ENCODE measurements around the gene KRT14.

The KRT14 gene

DNA sequence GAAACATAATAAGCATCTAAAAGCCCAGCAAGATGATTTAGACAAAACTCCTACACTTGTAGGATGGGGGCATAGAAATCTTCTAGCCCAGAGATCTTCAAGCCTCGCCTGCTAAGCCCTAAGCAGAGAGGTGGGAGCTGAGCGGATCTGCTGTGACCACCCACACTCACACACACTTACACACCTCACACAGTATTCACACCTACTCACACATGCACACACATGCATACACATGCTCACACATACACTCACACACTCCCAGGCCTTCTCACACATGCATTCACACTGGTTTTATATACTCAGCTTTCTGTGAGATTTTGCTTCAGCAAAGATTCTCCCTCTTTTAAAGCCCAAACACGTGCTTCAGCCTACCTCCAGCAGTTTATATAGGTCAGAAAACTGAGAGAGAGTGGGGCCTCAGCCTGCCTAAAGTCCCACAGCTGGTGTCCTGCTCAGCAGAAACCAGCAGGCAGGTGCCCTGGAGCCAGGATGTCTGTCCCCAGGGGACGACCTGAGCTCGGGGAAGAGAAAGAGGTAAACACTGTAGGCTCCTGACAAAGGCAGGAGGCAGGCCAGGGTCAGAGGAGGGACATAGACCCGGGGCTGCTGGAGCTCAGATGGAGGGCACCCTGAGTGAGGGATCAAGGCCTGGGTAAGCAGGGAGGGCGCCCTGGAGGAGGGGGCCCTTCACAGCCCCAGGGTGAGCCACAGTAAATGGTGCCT lies 46.6 kb downstream of the KRT14 start:
- Histone ChIP-seq H3K36me3 (ENCODE audit: control insufficient read depth in 5 of 5, insufficient read depth in 5 of 5, low read length in 5 of 5) (no peaks in the 10 kb centered on the region), H3K9me3 (ENCODE audit: control insufficient read depth in 5 of 5, low read length in 5 of 5) (no peaks in the 10 kb centered on the region), H3K27me3 (ENCODE audit: control insufficient read depth in 5 of 5, insufficient read depth in 4 of 5, low read length in 5 of 5) (peaks cover 2 to 13% (median 8%) of the 10 kb centered on the region in 5 donors), H3K9ac (ENCODE audit: low read length in 5 of 5) (no peak overlapping the region), H3K4me1 (ENCODE audit: control insufficient read depth in 5 of 5, insufficient read depth in 5 of 5, low read length in 5 of 5) (peaks cover 0 to 3% (median 0%) of the 10 kb centered on the region in 5 donors), H3K4me3 (ENCODE audit: low read depth in 1 of 5, low read length in 5 of 5) (no peak overlapping the region), H3K27ac (ENCODE audit: low read depth, low read length) (no peak overlapping the region)

DNA sequence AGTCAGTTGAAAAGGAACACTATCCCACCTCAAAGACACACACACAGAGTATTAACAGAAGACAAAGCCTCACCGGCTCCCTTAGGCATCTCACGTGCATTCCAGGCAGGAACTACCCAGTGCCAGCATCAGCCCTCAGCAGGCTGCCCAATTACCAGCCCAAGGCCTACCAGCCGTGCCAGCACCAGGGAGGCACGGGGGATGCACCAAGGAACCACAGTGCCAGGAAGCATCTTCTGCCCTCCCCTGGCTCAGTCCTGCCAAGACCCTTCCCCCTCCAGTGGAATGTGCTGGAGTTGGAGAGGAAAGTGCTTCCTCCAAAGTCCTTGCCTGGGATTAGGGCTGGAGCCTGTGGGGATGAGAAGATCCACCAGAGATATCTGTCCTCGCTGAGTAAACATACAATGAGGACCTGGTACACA lies 47.6 kb downstream of the KRT14 start:
- H3K27me3 ChIP-seq (ENCODE audit: control insufficient read depth in 5 of 5, insufficient read depth in 4 of 5, low read length in 5 of 5), result peaks cover 4 to 14% (median 12%) of the 10 kb centered on the region in 5 donors
- H3K9ac ChIP-seq (ENCODE audit: low read length in 5 of 5), result no peak overlapping the region
- H3K4me1 ChIP-seq (ENCODE audit: control insufficient read depth in 5 of 5, insufficient read depth in 5 of 5, low read length in 5 of 5), result peaks cover 0 to 3% (median 0%) of the 10 kb centered on the region in 5 donors
- H3K36me3 ChIP-seq (ENCODE audit: control insufficient read depth in 5 of 5, insufficient read depth in 5 of 5, low read length in 5 of 5), result no peaks in the 10 kb centered on the region
- H3K9me3 ChIP-seq (ENCODE audit: control insufficient read depth in 5 of 5, low read length in 5 of 5), result no peaks in the 10 kb centered on the region
- H3K27ac ChIP-seq (ENCODE audit: low read depth, low read length), result no peak overlapping the region
- H3K4me3 ChIP-seq (ENCODE audit: low read depth in 1 of 5, low read length in 5 of 5), result no peak overlapping the region

DNA sequence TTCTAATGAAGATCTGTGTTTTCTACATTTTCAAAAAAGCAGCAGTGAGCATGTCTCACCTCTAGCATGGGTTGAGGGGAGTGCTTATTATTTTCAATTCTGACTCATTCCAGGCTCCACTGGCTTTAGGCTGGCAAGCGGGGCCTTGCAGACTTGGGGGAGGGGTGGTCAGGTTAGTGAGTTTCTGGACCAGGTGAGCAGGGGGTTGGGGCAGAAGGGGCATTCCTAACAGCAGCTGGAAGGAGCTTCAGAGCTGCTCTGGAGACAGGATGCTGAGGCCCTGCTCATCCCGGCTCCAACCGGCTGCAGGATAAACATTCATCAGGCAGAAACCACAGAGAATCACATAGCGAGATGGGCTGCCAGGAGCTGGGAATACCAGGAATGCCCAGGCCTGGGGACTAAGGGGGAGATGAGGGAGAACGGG lies 48.1 kb downstream of the KRT14 start:
- no peaks in the 10 kb centered on the region for H3K9me3 ChIP-seq (ENCODE audit: control insufficient read depth in 5 of 5, low read length in 5 of 5)
- H3K36me3 ChIP-seq (ENCODE audit: control insufficient read depth in 5 of 5, insufficient read depth in 5 of 5, low read length in 5 of 5), result no peaks in the 10 kb centered on the region
- peaks cover 4 to 14% (median 12%) of the 10 kb centered on the region in 5 donors for H3K27me3 ChIP-seq (ENCODE audit: control insufficient read depth in 5 of 5, insufficient read depth in 4 of 5, low read length in 5 of 5)
- no peak overlapping the region for H3K9ac ChIP-seq (ENCODE audit: low read length in 5 of 5)
- no peak overlapping the region for H3K4me3 ChIP-seq (ENCODE audit: low read depth in 1 of 5, low read length in 5 of 5)
- peaks cover 0 to 3% (median 0%) of the 10 kb centered on the region in 5 donors for H3K4me1 ChIP-seq (ENCODE audit: control insufficient read depth in 5 of 5, insufficient read depth in 5 of 5, low read length in 5 of 5)
- no peak overlapping the region for H3K27ac ChIP-seq (ENCODE audit: low read depth, low read length)

DNA sequence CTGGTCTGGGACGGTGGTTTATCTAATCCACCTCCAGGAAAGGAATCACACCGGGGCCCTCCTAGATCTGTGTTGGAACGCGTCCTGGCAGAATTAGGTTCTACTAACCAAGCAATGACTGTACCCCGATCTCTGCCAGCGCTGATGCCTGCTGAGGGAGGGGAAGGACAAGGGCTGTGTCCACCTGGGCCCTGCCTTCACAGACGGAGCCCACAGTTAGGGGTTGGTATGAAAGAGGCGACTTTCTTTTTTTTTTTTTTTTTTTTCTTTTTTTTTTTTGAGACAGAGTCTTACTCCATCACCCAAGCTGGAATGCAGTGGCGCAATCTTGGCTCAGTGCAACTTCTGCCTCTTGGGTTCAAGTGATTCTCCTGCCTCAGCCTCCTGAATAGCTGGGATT lies 48.7 kb downstream of the KRT14 start:
- Histone ChIP-seq H3K9ac (ENCODE audit: low read length in 5 of 5) (no peak overlapping the region), H3K36me3 (ENCODE audit: control insufficient read depth in 5 of 5, insufficient read depth in 5 of 5, low read length in 5 of 5) (no peaks in the 10 kb centered on the region), H3K4me3 (ENCODE audit: low read depth in 1 of 5, low read length in 5 of 5) (no peak overlapping the region), H3K9me3 (ENCODE audit: control insufficient read depth in 5 of 5, low read length in 5 of 5) (no peaks in the 10 kb centered on the region), H3K4me1 (ENCODE audit: control insufficient read depth in 5 of 5, insufficient read depth in 5 of 5, low read length in 5 of 5) (peaks cover 0 to 3% (median 0%) of the 10 kb centered on the region in 5 donors), H3K27ac (ENCODE audit: low read depth, low read length) (no peak overlapping the region), H3K27me3 (ENCODE audit: control insufficient read depth in 5 of 5, insufficient read depth in 4 of 5, low read length in 5 of 5) (peaks cover 6 to 14% (median 12%) of the 10 kb centered on the region in 5 donors)

DNA sequence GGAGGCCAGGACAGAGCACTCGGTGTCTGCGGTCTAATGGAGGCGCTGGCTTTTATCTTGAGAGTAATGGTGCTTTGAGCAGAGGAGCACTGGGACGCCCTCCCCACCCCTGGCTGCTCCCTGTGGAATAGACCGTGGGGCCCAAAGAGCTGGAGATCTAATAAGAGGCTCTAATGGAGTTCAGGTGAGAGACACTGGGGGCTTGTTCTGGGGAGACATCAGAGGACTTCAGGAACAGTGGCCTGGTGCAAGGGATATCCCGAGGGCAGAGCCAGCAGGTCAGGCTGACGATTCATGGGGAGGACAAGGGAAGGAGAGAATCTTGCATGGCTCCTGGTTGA lies 49.1 kb downstream of the KRT14 start:
- no peak overlapping the region for H3K9ac ChIP-seq (ENCODE audit: low read length in 5 of 5)
- no peaks in the 10 kb centered on the region for H3K36me3 ChIP-seq (ENCODE audit: control insufficient read depth in 5 of 5, insufficient read depth in 5 of 5, low read length in 5 of 5)
- H3K27ac ChIP-seq (ENCODE audit: low read depth, low read length), result no peak overlapping the region
- no peaks in the 10 kb centered on the region for H3K9me3 ChIP-seq (ENCODE audit: control insufficient read depth in 5 of 5, low read length in 5 of 5)
- peaks cover 0 to 3% (median 0%) of the 10 kb centered on the region in 5 donors for H3K4me1 ChIP-seq (ENCODE audit: control insufficient read depth in 5 of 5, insufficient read depth in 5 of 5, low read length in 5 of 5)
- H3K27me3 ChIP-seq (ENCODE audit: control insufficient read depth in 5 of 5, insufficient read depth in 4 of 5, low read length in 5 of 5), result peaks cover 7 to 17% (median 12%) of the 10 kb centered on the region in 5 donors
- H3K4me3 ChIP-seq (ENCODE audit: low read depth in 1 of 5, low read length in 5 of 5), result no peak overlapping the region

DNA sequence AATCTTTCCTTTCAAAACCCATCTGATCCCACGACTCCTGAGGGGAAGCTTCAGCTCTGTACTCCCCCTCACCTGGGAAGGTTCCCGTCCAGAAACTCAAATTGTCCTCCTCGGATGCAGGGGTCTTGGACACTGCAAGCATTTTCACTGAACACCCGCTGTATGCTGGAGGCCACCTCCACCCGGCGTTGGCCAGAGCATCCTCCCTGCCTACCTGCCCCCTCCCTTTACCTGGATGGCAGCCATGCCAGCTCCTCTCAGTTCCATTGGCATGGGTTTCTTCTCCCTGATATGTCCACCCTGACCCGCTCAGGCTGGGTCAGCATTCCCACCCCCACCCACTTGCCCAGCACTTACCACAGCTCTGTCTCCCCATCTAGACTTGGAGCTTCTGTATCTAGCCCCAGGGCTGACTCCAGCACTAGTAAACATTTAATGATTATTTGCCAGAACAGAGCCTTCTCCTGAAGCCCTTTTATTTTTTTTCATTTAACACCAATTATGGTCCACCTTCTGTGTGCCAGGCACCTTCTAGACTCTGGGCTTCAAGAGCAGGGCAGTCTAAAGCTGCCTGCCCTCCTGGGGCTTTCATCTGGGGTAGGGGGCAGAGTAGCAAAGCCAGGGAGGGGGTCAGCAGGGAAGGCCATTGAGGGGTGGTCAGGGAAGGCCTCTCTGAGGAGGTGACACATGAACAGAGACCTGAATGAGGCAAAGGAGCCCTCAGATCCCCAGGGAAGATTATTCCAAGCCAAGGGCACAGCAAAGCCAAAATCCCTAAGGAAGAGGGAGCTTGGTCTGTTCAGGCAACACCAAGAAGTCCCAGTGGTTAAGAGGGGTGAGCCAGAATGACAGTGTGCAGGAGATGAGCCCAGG lies 49.7 kb downstream of the KRT14 start:
- no peaks in the 10 kb centered on the region for H3K9me3 ChIP-seq (ENCODE audit: control insufficient read depth in 5 of 5, low read length in 5 of 5)
- no peak overlapping the region for H3K9ac ChIP-seq (ENCODE audit: low read length in 5 of 5)
- no peak overlapping the region for H3K4me3 ChIP-seq (ENCODE audit: low read depth in 1 of 5, low read length in 5 of 5)
- H3K27me3 ChIP-seq (ENCODE audit: control insufficient read depth in 5 of 5, insufficient read depth in 4 of 5, low read length in 5 of 5), result peaks cover 10 to 19% (median 15%) of the 10 kb centered on the region in 5 donors
- peaks cover 0 to 3% (median 0%) of the 10 kb centered on the region in 5 donors for H3K4me1 ChIP-seq (ENCODE audit: control insufficient read depth in 5 of 5, insufficient read depth in 5 of 5, low read length in 5 of 5)
- no peak overlapping the region for H3K27ac ChIP-seq (ENCODE audit: low read depth, low read length)
- H3K36me3 ChIP-seq (ENCODE audit: control insufficient read depth in 5 of 5, insufficient read depth in 5 of 5, low read length in 5 of 5), result no peaks in the 10 kb centered on the region

DNA sequence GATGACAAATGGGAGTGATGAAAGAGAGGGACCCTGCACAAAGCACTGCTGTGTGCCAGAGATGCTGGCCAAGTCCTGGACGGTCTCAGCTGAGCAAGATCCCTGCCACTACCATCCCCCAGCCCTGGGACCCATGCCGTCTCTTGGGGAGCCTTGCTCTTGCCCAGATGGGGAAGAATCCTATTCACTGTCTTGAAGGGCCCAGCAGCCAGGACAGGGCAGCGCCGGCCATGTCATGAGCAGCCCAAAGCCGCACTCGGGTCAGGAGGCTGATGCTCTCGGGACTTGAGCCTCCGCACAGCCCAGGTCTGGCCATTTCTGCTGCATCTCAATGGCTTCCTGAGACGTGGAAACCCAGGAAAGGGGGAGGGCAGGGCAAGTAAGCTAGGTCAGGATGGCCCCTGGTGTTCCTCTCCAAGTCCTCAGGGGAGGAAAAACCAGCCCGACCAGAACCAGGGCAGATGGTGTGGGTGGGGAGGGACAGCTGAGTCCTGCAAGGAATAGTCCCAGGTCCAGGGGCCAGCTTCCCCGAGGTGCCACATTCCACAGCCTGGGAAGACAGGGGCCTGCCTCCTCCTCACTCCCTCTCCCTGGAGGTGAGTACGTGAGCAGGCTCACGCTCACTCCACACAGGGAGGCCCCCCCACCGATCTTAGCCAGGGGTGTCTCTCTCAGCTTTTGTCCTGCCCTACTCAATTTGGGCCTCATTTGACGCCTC lies 50.8 kb downstream of the KRT14 start:
- Histone ChIP-seq H3K4me3 (ENCODE audit: low read depth in 1 of 5, low read length in 5 of 5) (no peak overlapping the region), H3K9ac (ENCODE audit: low read length in 5 of 5) (no peak overlapping the region), H3K9me3 (ENCODE audit: control insufficient read depth in 5 of 5, low read length in 5 of 5) (no peaks in the 10 kb centered on the region), H3K27ac (ENCODE audit: low read depth, low read length) (no peak overlapping the region), H3K27me3 (ENCODE audit: control insufficient read depth in 5 of 5, insufficient read depth in 4 of 5, low read length in 5 of 5) (peaks cover 11 to 21% (median 18%) of the 10 kb centered on the region in 5 donors), H3K4me1 (ENCODE audit: control insufficient read depth in 5 of 5, insufficient read depth in 5 of 5, low read length in 5 of 5) (peaks cover 0 to 3% (median 0%) of the 10 kb centered on the region in 5 donors), H3K36me3 (ENCODE audit: control insufficient read depth in 5 of 5, insufficient read depth in 5 of 5, low read length in 5 of 5) (no peaks in the 10 kb centered on the region)

DNA sequence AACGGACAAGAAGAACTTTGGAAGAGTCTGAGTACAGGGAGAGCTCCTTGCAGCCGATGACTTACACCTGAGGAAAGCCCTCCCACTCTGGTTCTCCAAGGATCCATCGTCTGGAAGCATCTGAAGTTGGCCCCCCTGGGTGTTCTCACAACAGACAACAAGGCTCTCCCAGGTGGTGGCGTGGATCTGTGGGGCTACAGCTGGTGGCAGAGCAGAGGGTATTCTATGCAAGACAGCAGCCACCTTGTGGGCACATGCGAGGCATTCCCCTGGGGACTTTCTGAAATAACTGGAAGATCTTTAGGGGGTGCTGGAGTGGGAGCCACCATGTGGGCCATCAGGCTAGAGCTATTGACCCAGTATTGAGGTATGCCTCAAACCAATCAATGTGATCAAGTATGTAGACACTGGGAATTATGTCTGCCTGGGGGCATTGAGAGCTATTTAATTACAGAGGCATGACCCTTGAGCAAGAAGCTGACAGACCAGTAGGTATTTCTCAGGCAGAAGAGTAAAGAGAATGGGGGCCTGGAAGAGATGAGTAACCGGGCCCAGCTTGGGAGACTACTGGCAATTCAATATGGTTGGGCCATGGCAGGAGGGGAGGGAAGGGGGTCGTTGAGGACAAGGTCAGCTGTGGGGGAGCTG lies 51.7 kb downstream of the KRT14 start:
- no peaks in the 10 kb centered on the region for H3K9me3 ChIP-seq (ENCODE audit: control insufficient read depth in 5 of 5, low read length in 5 of 5)
- H3K27me3 ChIP-seq (ENCODE audit: control insufficient read depth in 5 of 5, insufficient read depth in 4 of 5, low read length in 5 of 5), result peaks cover 20 to 30% (median 23%) of the 10 kb centered on the region in 5 donors
- no peak overlapping the region for H3K4me3 ChIP-seq (ENCODE audit: low read depth in 1 of 5, low read length in 5 of 5)
- H3K27ac ChIP-seq (ENCODE audit: low read depth, low read length), result no peak overlapping the region
- no peaks in the 10 kb centered on the region for H3K36me3 ChIP-seq (ENCODE audit: control insufficient read depth in 5 of 5, insufficient read depth in 5 of 5, low read length in 5 of 5)
- H3K4me1 ChIP-seq (ENCODE audit: control insufficient read depth in 5 of 5, insufficient read depth in 5 of 5, low read length in 5 of 5), result peaks cover 0 to 3% (median 0%) of the 10 kb centered on the region in 5 donors
- H3K9ac ChIP-seq (ENCODE audit: low read length in 5 of 5), result no peak overlapping the region

DNA sequence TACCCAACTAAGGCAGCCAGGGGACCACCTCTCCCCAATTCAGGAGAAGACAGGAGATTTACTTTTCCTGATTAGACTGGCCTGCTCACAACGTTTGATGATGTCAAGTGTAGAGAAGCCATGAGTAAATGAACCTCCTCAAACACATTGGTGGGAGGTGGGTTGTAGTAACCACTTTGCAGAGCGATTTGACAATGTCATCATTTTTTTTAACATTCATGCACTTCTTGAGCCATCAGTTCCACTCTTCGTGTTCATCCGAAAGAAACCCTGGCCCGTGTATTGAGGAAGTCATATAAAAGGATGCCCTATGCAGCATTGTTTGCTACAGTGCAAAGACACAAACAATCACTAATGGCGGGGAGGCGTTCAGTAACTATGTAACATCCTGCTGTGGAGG lies 53.1 kb downstream of the KRT14 start:
- Histone ChIP-seq H3K27ac (ENCODE audit: low read depth, low read length) (no peak overlapping the region), H3K4me1 (ENCODE audit: control insufficient read depth in 5 of 5, insufficient read depth in 5 of 5, low read length in 5 of 5) (peaks cover 0 to 3% (median 0%) of the 10 kb centered on the region in 5 donors), H3K27me3 (ENCODE audit: control insufficient read depth in 5 of 5, insufficient read depth in 4 of 5, low read length in 5 of 5) (peaks cover 30 to 43% (median 32%) of the 10 kb centered on the region in 5 donors), H3K4me3 (ENCODE audit: low read depth in 1 of 5, low read length in 5 of 5) (no peak overlapping the region), H3K36me3 (ENCODE audit: control insufficient read depth in 5 of 5, insufficient read depth in 5 of 5, low read length in 5 of 5) (no peaks in the 10 kb centered on the region), H3K9ac (ENCODE audit: low read length in 5 of 5) (no peak overlapping the region), H3K9me3 (ENCODE audit: control insufficient read depth in 5 of 5, low read length in 5 of 5) (no peaks in the 10 kb centered on the region)

Data from subcutaneous abdominal adipose tissue (tissue), 5 donors.